Skeletal muscle tissue (tissue), 4 donors: ENCODE measurements around the gene LYSMD4. TPM values are rescaled to one million over a fixed set of nuclear protein-coding genes. Genes with fewer than 3 reads are reported as not detected.

Experiments
- H3K27ac ChIP-seq: one replicate; pipeline ENCODE4 v1.7.0; 2013; ENCODE audit warnings: mild to moderate bottlenecking, low read depth, low read length, inconsistent platforms
- H3K27me3 ChIP-seq, 3 donors: one replicate each; pipeline ENCODE4 v1.7.0; 2013; ENCODE audit warnings: low read length in 3 of 3; ENCODE audit not compliant: control insufficient read depth in 3 of 3, insufficient read depth in 3 of 3
- H3K36me3 ChIP-seq, 3 donors: one replicate each; pipeline ENCODE4 v1.7.0; 2013; ENCODE audit warnings: low read length in 3 of 3; ENCODE audit not compliant: control insufficient read depth in 3 of 3, insufficient read depth in 3 of 3
- H3K4me1 ChIP-seq, 3 donors: one replicate each; pipeline ENCODE4 v1.7.0; 2013; ENCODE audit warnings: low read length in 3 of 3, mild to moderate bottlenecking in 3 of 3; ENCODE audit not compliant: control insufficient read depth in 3 of 3, insufficient read depth in 3 of 3
- H3K4me3 ChIP-seq, 3 donors: one replicate each; pipeline ENCODE4 v1.7.0; 2013; ENCODE audit warnings: low read length in 3 of 3
- H3K9ac ChIP-seq, 3 donors: one replicate each; pipeline ENCODE4 v1.7.0; 2013; ENCODE audit warnings: low read length in 3 of 3, mild to moderate bottlenecking in 3 of 3, moderate library complexity in 2 of 3, low read depth in 1 of 3
- H3K9me3 ChIP-seq, 3 donors: one replicate each; pipeline ENCODE4 v1.7.0; 2013; ENCODE audit warnings: low read length in 3 of 3; ENCODE audit not compliant: control insufficient read depth in 3 of 3
- total RNA-seq: library from RNA; depleted of rRNA; stranded (reverse); fragments of >200 nt; gene quantifications from one replicate; pipeline ENCODE4 v1.2.3, GENCODE V29; 2014
- donor health status: Osteomylitis.

Gene LYSMD4
- total RNA-seq, 1 donor from 2014 or later, result 11.0 TPM

DNA sequence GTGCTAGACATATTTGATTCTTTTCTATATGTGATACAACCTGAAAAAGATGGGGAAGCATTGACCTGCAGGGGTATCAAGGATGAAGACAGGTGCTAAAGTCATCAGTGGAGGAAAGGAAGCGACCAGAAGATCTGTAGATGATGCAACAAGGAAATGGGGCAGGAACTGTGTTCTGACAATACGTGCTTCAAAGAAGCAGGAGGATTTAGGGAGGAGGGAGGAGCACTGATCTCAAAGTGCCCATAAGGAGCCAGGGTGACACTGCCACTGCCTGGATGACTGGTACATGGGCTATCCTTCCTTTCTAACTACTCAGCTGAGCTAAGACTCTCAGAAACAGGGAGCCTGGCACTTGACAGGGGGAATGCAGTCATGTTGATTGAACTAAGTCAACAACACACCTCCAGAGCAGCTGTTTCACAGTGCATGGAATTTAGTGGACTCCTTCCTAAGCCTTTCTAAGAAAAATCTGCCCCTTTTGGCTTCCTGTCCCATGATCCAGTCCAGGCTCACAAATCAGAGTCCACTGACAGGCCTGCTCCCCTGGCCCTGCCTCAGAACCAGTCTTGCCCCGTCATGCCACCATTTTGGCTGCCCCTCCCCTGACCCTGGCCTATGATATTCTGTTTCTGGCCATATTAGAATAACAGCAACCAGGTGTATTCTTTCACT, 12.0 kb downstream of the LYSMD4 start:
- Histone ChIP-seq H3K9me3 (no peaks in the 10 kb centered on the region), H3K4me3 (no peak overlapping the region), H3K27ac (peak overlapping the region; percentile 59), H3K4me1 (peaks cover 39 to 56% (median 45%) of the 10 kb centered on the region in 3 donors), H3K9ac (no peak overlapping the region), H3K27me3 (no peaks in the 10 kb centered on the region), H3K36me3 (no peaks in the 10 kb centered on the region)

GRCh38 chr15:99720533-99720932, 12.7 kb downstream of the LYSMD4 start:
- Histone ChIP-seq H3K4me1 (peaks cover 39 to 56% (median 45%) of the 10 kb centered on the region in 3 donors), H3K9ac (no peak overlapping the region), H3K27me3 (no peaks in the 10 kb centered on the region), H3K36me3 (peaks cover 0 to 4% (median 3%) of the 10 kb centered on the region in 3 donors), H3K4me3 (no peak overlapping the region), H3K9me3 (no peaks in the 10 kb centered on the region), H3K27ac (no peak overlapping the region)

- Histone ChIP-seq H3K27me3 (no peaks in the 10 kb centered on the region), H3K27ac (peak overlapping the region; percentile 34), H3K4me1 (peaks cover 39 to 56% (median 45%) of the 10 kb centered on the region in 3 donors), H3K4me3 (no peak overlapping the region), H3K36me3 (peaks cover 3 to 12% (median 11%) of the 10 kb centered on the region in 3 donors), H3K9ac (no peak overlapping the region), H3K9me3 (no peaks in the 10 kb centered on the region)
These were observed 14.1 kb downstream of the LYSMD4 start for GRCh38 chr15:99719096-99719541.

DNA sequence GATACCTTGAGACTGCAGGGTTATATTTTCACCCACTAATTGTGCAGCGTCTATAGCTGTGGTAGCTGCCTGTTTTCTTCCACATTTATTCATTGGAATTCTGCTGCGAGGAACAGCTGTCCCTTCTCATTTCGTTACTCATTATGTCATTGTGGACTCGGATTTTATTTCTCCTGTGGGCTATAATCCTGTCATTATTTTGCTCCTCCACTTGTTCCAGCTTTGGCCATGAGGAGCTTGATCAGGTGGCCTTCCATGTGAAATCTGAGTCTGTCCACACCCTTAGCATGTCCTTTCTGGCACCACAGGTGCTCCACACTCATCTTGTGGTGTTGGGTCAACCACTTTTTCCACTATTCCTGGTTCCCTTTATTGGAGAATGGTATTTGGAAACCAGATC, 14.8 kb downstream of the LYSMD4 start:
- Histone ChIP-seq H3K9ac (no peak overlapping the region), H3K36me3 (peaks cover 3 to 15% (median 11%) of the 10 kb centered on the region in 3 donors), H3K27me3 (no peaks in the 10 kb centered on the region), H3K9me3 (no peaks in the 10 kb centered on the region), H3K4me1 (peaks cover 39 to 55% (median 45%) of the 10 kb centered on the region in 3 donors), H3K27ac (peak overlapping the region; percentile 34), H3K4me3 (no peak overlapping the region)

DNA sequence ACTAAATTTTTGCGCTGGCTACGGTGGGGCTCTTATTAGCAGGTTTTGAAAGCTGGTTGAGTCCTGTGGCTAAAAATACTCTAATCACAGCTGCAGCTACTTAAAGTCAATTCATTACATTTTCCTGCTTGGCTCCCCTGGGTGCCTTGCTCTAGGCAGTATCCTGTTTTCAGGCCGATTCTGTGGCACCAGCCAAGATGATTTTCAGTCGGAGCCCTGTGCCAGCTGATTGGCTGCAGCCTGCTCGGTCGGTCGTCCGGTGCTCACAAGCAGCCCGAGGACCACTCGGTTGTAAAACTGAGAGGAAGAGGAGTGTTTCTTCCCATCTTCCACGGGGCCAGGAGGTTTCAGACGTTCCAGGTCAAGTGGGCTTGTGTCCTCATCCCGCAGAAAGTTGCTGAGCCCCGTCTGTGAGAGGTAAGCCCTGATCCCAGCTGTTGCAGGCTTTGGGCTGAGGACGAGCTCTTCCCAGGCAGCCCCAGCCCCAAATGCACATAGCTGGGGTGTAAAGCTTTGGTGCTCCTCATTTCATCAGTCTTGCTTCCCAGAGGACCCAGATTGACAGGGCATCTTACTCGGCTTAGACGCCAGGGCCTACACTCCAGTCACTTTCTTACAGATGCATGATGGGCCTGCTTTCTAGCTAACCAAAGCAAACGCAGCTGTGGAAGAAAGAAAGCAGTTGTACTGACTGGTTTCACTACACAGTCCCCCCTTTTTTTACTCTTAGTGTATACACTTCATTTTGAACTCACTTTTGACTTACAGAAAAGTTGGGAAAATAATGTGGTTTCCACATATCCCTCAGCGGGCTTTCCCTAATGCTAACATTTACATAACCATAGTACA, 15.9 kb downstream of the LYSMD4 start:
- Histone ChIP-seq H3K9ac (peak overlapping the region in 2 of 3 donors; percentile 33 to 50), H3K4me1 (peaks cover 39 to 54% (median 45%) of the 10 kb centered on the region in 3 donors)

DNA sequence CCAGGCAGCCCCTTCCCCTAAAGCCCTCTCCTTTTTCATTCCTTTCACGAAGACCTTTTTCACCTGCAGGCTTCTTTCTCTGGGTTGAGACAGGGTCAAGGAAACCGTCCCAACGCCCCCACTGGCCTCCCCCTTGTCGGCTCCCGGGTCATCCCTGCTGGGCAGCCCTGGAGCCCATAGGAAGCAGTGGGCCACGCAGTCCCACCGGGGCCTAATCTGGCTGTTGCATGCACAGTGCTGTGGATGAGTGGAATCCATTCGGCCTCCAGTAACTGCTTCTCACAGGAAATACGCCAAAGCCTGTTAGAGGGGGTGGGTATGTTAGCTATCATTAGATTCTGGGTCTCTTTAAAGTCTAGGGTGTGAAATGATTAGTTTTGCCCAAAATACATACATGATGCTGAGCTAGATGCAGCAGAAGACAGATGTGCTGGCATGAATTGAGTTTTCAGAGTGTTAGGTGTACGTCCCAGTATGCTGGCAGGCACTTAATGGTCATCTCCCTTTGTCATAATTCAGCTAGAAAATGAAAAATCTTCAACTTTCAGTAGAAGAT, 16.6 kb downstream of the LYSMD4 start:
- peaks cover 42 to 52% (median 46%) of the 10 kb centered on the region in 3 donors for H3K4me1 ChIP-seq
- peak overlapping the region in 1 of 3 donors; percentile 6 for H3K4me3 ChIP-seq
- peak overlapping the region; percentile 34 for H3K27ac ChIP-seq
- H3K36me3 ChIP-seq, result peaks cover 15 to 25% (median 22%) of the 10 kb centered on the region in 3 donors
- H3K9me3 ChIP-seq, result no peaks in the 10 kb centered on the region
- H3K27me3 ChIP-seq, result no peaks in the 10 kb centered on the region
- peak overlapping the region in 2 of 3 donors; percentile 1 to 45 for H3K9ac ChIP-seq

More for the DNA sequence above, 15.9 kb downstream of the LYSMD4 start:
- Histone ChIP-seq H3K36me3 (peaks cover 10 to 22% (median 20%) of the 10 kb centered on the region in 3 donors), H3K4me3 (peak overlapping the region in 2 of 3 donors; percentile 24 to 38), H3K27me3 (no peaks in the 10 kb centered on the region), H3K27ac (peak overlapping the region; percentile 34), H3K9me3 (no peaks in the 10 kb centered on the region)

- H3K4me1 ChIP-seq, result peaks cover 49 to 53% (median 51%) of the 10 kb centered on the region in 3 donors
- H3K9me3 ChIP-seq, result no peaks in the 10 kb centered on the region
- no peaks in the 10 kb centered on the region for H3K27me3 ChIP-seq
- peaks cover 24 to 37% (median 35%) of the 10 kb centered on the region in 3 donors for H3K36me3 ChIP-seq
- H3K4me3 ChIP-seq, result no peak overlapping the region
- no peak overlapping the region for H3K9ac ChIP-seq
- no peak overlapping the region for H3K27ac ChIP-seq
These were observed 20.8 kb downstream of the LYSMD4 start for GRCh38 chr15:99712415-99712814.

DNA sequence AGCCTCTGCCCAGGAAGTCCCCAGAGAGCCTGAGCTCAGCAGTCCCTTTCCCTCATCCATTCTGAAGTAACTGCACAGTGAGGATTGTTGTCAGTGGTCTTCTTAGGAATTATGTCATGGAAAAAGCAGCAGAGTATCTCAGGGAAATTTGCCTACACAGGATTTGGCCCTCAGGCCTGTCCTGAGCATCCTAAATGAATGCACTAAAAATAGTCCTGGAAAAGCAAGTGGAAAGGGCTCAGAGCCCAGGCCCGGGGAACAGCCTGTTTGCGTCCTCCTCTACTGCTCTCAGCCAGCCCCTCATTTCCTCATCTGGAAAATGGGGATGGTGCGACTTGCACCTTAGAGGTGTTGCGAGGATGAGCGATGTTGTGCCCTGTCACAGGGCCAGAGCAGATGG, 21.6 kb downstream of the LYSMD4 start:
- H3K36me3 ChIP-seq, result peaks cover 24 to 41% (median 37%) of the 10 kb centered on the region in 3 donors
- peaks cover 44 to 51% (median 47%) of the 10 kb centered on the region in 3 donors for H3K4me1 ChIP-seq
- no peaks in the 10 kb centered on the region for H3K9me3 ChIP-seq
- peak overlapping the region; percentile 6 for H3K27ac ChIP-seq
- no peaks in the 10 kb centered on the region for H3K27me3 ChIP-seq
- H3K9ac ChIP-seq, result peak overlapping the region in 2 of 3 donors; percentile 4 to 7
- no peak overlapping the region for H3K4me3 ChIP-seq

DNA sequence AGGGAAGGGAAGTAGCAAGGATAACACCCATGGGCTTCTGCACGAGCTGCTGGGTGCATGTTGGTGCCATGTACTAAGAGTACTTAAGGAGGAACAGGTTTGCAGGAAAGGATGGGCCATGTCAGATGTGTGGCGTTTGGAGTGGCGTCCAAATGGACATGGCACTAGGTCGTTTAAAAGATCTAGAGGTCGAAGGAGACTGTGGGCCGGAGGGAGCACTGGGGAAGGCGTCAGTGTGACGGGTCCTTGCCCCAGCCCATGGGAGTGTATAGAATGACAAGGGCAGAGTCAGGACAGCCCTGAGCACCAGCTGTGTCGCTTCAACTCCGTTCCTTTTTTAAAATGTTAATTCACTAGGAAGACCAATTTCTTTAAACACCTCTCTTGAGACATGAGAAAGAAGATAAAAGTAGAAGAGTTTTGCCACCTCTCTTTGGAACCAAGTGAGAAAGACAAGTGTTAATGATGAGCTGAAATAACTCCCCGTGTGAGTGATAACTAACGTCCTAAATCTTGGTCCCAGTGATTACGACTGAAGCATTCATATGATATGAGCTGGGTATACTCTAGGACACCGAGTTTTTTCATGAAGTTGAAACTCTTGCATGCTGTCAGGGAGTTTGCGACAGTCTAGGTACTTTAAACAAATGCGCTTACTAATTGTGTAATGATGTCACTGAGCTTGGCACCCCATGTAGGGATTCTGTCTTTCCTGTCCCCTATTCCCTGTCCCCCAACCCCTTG, 23.8 kb downstream of the LYSMD4 start:
- Histone ChIP-seq H3K4me3 (peak overlapping the region in 1 of 3 donors; percentile 6), H3K27me3 (no peaks in the 10 kb centered on the region), H3K9me3 (no peaks in the 10 kb centered on the region), H3K4me1 (peaks cover 41 to 47% (median 43%) of the 10 kb centered on the region in 3 donors), H3K36me3 (peaks cover 21 to 31% (median 28%) of the 10 kb centered on the region in 3 donors), H3K9ac (no peak overlapping the region), H3K27ac (peak overlapping the region; percentile 58)
